Endothelial cell of umbilical vein (primary cell): ENCODE results near the gene CDK19. TPM values are rescaled to one million over a fixed set of nuclear protein-coding genes. Genes with fewer than 3 reads are reported as not detected.

Experiments
- BruUV-seq: library from RNA; stranded (reverse); fragments of 400-500 nt; replicated peaks from 2 replicates; lab custom pipeline; 2021; lab: Mats Ljungman, UMichigan
- CTCF ChIA-PET: fragments of 300-600, 350-600 bp; sonication (Branson Sonifier 250); formaldehyde crosslinking; loops from one replicate; lab custom pipeline; 2021; ENCODE audit warnings: antibody characterized with exemption, inconsistent platforms; lab: Charles Lee
- POLR2A ChIA-PET: fragments of 300-600, 350-600 bp; sonication (Branson Sonifier 250); formaldehyde crosslinking; loops from one replicate; lab custom pipeline; 2021; ENCODE audit warnings: antibody characterized with exemption, inconsistent platforms; lab: Charles Lee
- DNase-seq: peaks from one replicate; pipeline ENCODE4 v3.0.0-alpha.2; 2011; ENCODE audit warnings: low read depth, low spot score
- FAIRE-seq: peaks from 2 replicates; lab custom pipeline; 2011; peaks lifted over from hg19 to GRCh38; lab: Jason Lieb, UNC
- H2AFZ ChIP-seq: 2 replicates; pipeline ENCODE4 v1.6.0; 2012; ENCODE audit warnings: low read depth, low read length, control low read depth, inconsistent platforms
- H3K27ac ChIP-seq: 2 replicates; pipeline ENCODE4 v1.5.1; 2011; ENCODE audit warnings: low read depth, mild to moderate bottlenecking, control low read depth, low read length, moderate library complexity; ENCODE audit not compliant: insufficient read depth
- H3K27me3 ChIP-seq, 2 experiments: 2 replicates each; pipeline versions ENCODE4 v1.6.0 to v1.6.1; 2011; ENCODE audit warnings: low read length in 2 of 2, mixed read lengths in 1 of 2; ENCODE audit not compliant: control insufficient read depth in 2 of 2, insufficient read depth in 2 of 2
- H3K36me3 ChIP-seq, 2 experiments: 2 replicates in 1 of 2; 3 replicates in 1 of 2; pipeline ENCODE4 v1.5.1; 2011; ENCODE audit warnings: low read length in 2 of 2, mild to moderate bottlenecking in 1 of 2, moderate library complexity in 1 of 2; ENCODE audit not compliant: control insufficient read depth in 2 of 2, insufficient read depth in 2 of 2; ENCODE audit errors: extremely low read depth in 1 of 2
- H3K4me1 ChIP-seq: 3 replicates; pipeline ENCODE4 v1.5.1; 2011; ENCODE audit warnings: mild to moderate bottlenecking, low read length; ENCODE audit not compliant: control insufficient read depth, insufficient read depth; ENCODE audit errors: extremely low read depth
- H3K4me2 ChIP-seq: 2 replicates; pipeline ENCODE4 v1.6.1; 2011; ENCODE audit warnings: low read length, control low read depth, mixed read lengths; ENCODE audit not compliant: insufficient read depth
- H3K4me3 ChIP-seq, 3 experiments: fragments of 200-600 bp in 1 of 3; sonication (generic), shearing (Covaris generic) in 1 of 3; replicated peaks in 1 of 3; 2 replicates each; pipeline ENCODE4 v1.5.1; 2011 to 2016; ENCODE audit warnings: control low read depth in 3 of 3, low read length in 3 of 3, mild to moderate bottlenecking in 2 of 3, inconsistent platforms in 1 of 3, low read depth in 1 of 3, moderate library complexity in 1 of 3; ENCODE audit not compliant: insufficient read depth in 1 of 3
- H3K79me2 ChIP-seq: 2 replicates; pipeline ENCODE4 v1.6.0; 2012; ENCODE audit warnings: low read length, inconsistent platforms; ENCODE audit not compliant: control insufficient read depth, insufficient read depth
- H3K9ac ChIP-seq: replicated peaks from 2 replicates; pipeline ENCODE3; 2011; ENCODE audit warnings: low read length, control low read depth; ENCODE audit not compliant: insufficient read depth; ENCODE audit errors: extremely low read depth
- H3K9me1 ChIP-seq: replicated peaks from 3 replicates; pipeline ENCODE4 v1.6.0; 2011; ENCODE audit warnings: mild to moderate bottlenecking, low read length; ENCODE audit not compliant: control insufficient read depth, insufficient read depth; ENCODE audit errors: extremely low read depth
- H3K9me3 ChIP-seq: replicated peaks from 2 replicates; pipeline ENCODE4 v1.5.1; 2012; ENCODE audit warnings: low read length, inconsistent platforms; ENCODE audit not compliant: control insufficient read depth, insufficient read depth
- H4K20me1 ChIP-seq: replicated peaks from 2 replicates; pipeline ENCODE3; 2011; ENCODE audit warnings: mild to moderate bottlenecking, low read length; ENCODE audit not compliant: control insufficient read depth, insufficient read depth; ENCODE audit errors: extremely low read depth
- EZH2 ChIP-seq: IDR thresholded peaks from 2 replicates; pipeline ENCODE4 v1.6.1; 2012; ENCODE audit warnings: borderline replicate concordance, low read depth, mild to moderate bottlenecking, moderate library complexity, low read length, inconsistent platforms; ENCODE audit not compliant: severe bottlenecking
- FOS ChIP-seq: IDR thresholded peaks from 2 replicates; pipeline ENCODE4 v1.6.1; 2011; ENCODE audit warnings: mild to moderate bottlenecking, low read length, moderate library complexity, borderline replicate concordance; ENCODE audit not compliant: insufficient read depth
- GATA2 ChIP-seq: IDR thresholded peaks from 2 replicates; pipeline ENCODE4 v1.7.0; 2011; ENCODE audit warnings: low read depth, mild to moderate bottlenecking, moderate library complexity, mixed read lengths, low read length; ENCODE audit not compliant: insufficient read length, insufficient read depth
- JUN ChIP-seq: IDR thresholded peaks from 2 replicates; pipeline ENCODE4 v1.6.1; 2011; ENCODE audit warnings: borderline replicate concordance, low read depth; ENCODE audit not compliant: insufficient read length, insufficient read depth
- MYC ChIP-seq: IDR thresholded peaks from one replicate; pipeline ENCODE4 v1.6.1; 2011; ENCODE audit warnings: mild to moderate bottlenecking, low read depth, low read length
- POLR2A ChIP-seq: IDR thresholded peaks from 2 replicates; pipeline ENCODE4 v1.6.1; 2012; ENCODE audit warnings: low read depth, mild to moderate bottlenecking, control low read depth, low read length
- POLR2AphosphoS5 ChIP-seq: IDR thresholded peaks from 2 replicates; pipeline ENCODE4 v1.6.1; 2012; ENCODE audit warnings: low read depth, mild to moderate bottlenecking, control low read depth, low read length, moderate library complexity; ENCODE audit not compliant: insufficient read depth
- dilution Hi-C: fragments of 300-500 bp; cut with MboI; formaldehyde crosslinking; loops from one replicate; pipeline ENCODE4 v1.15.0; 2019; ENCODE audit warnings: low sequenced_read_pairs; ENCODE audit not compliant: extremely low pct_ligation_motif_present
- intact Hi-C: fragments of 100-400 bp; cut with micrococcal nuclease; formaldehyde crosslinking; loops from one replicate; pipeline ENCODE4 v1.10.0; 2022
- polyA plus RNA-seq, 4 experiments: library from polyadenylated mRNA; depleted of rRNA in 3 of 4; stranded (reverse) in 3 of 4; unstranded in 1 of 4; fragments of >200 nt; gene quantifications; 2 replicates each; pipeline versions ENCODE4 v1.2.1 to v1.2.3, GENCODE V29; 2011 to 2012; ENCODE audit warnings: missing spikeins in 1 of 4
- total RNA-seq: library from RNA; stranded (reverse); gene quantifications from 2 replicates; pipeline ENCODE4 v1.2.3, GENCODE V29; 2021
- TF ChIP-seq, protein P1 (sequence below), 2 donors: IDR thresholded peaks; 1 replicate in 1 of 2; 2 replicates in 1 of 2; pipeline ENCODE4 v1.5.1; 2011; ENCODE audit warnings: low read length in 2 of 2, mild to moderate bottlenecking in 2 of 2, moderate library complexity in 2 of 2, control low read depth in 1 of 2, inconsistent platforms in 1 of 2, low read depth in 1 of 2; ENCODE audit not compliant: insufficient read depth in 1 of 2; ENCODE audit errors: extremely low read depth in 1 of 2
- TF ChIP-seq, protein P2 (sequence below): IDR thresholded peaks from 2 replicates; pipeline ENCODE4 v1.6.1; 2011; ENCODE audit not compliant: insufficient read depth, insufficient read length

Gene CDK19
- total and polyA plus RNA-seq, 2 donors (not counting 3 experiments of a cell fraction or from before 2014, with no cell fraction given), result 4.6 to 12.1 TPM

- no peak for DNase-seq
- BruUV-seq, result no TSS peak
- ChIA-PET POLR2A (no interaction called here), CTCF (interaction anchor here (1.1 kb wide), 1 partner anchor 21 kb away, joined by 4 read pairs; no protein-coding TSS in a partner anchor)
- H3K27ac ChIP-seq, result no peak overlapping the region
- no peak overlapping the region for H3K4me2 ChIP-seq
- dilution Hi-C loops (no loop called here), intact Hi-C loops (no loop called here)
- H3K9me1 ChIP-seq, result no peaks in the 10 kb centered on the region
- TF ChIP-seq, protein P1, sequence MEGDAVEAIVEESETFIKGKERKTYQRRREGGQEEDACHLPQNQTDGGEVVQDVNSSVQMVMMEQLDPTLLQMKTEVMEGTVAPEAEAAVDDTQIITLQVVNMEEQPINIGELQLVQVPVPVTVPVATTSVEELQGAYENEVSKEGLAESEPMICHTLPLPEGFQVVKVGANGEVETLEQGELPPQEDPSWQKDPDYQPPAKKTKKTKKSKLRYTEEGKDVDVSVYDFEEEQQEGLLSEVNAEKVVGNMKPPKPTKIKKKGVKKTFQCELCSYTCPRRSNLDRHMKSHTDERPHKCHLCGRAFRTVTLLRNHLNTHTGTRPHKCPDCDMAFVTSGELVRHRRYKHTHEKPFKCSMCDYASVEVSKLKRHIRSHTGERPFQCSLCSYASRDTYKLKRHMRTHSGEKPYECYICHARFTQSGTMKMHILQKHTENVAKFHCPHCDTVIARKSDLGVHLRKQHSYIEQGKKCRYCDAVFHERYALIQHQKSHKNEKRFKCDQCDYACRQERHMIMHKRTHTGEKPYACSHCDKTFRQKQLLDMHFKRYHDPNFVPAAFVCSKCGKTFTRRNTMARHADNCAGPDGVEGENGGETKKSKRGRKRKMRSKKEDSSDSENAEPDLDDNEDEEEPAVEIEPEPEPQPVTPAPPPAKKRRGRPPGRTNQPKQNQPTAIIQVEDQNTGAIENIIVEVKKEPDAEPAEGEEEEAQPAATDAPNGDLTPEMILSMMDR (IDR thresholded peaks at IDR 0.05; ENCODE audit: extremely low read depth in 1 of 2, insufficient read depth in 1 of 2, low read depth in 1 of 2, low read length in 2 of 2), result no peak
- TF ChIP-seq MYC, result no peak
- no peak for TF ChIP-seq POLR2AphosphoS5
- no peak overlapping the region for H3K9ac ChIP-seq
- no peak overlapping the region for H3K4me3 ChIP-seq
- no peaks in the 10 kb centered on the region for H3K79me2 ChIP-seq
- no peaks in the 10 kb centered on the region for H3K4me1 ChIP-seq
- H2AFZ ChIP-seq, result no peak overlapping the region
- no peaks in the 10 kb centered on the region for H3K36me3 ChIP-seq
- FAIRE-seq, result no peak
- no peaks in the 10 kb centered on the region for H3K9me3 ChIP-seq
- H3K27me3 ChIP-seq, result no peaks in the 10 kb centered on the region
- no peaks in the 10 kb centered on the region for H4K20me1 ChIP-seq
Observed at GRCh38 chr6:110728501-110728900, 86.8 kb downstream of the CDK19 start.

GRCh38 chr6:110723017-110723416, 92.3 kb downstream of the CDK19 start:
- no peaks in the 10 kb centered on the region for H3K4me1 ChIP-seq
- no peak overlapping the region for H3K4me2 ChIP-seq
- no peak overlapping the region for H3K4me3 ChIP-seq
- no peaks in the 10 kb centered on the region for H3K79me2 ChIP-seq
- H2AFZ ChIP-seq, result no peak overlapping the region
- H3K9me3 ChIP-seq, result no peaks in the 10 kb centered on the region
- no peaks in the 10 kb centered on the region for H3K9me1 ChIP-seq
- H3K27ac ChIP-seq, result no peak overlapping the region
- FAIRE-seq (no peak), DNase-seq (no peak)
- TF ChIP-seq POLR2A, result no peak
- TF ChIP-seq, protein P1 (IDR thresholded peaks at IDR 0.05; ENCODE audit: extremely low read depth in 1 of 2, insufficient read depth in 1 of 2, low read depth in 1 of 2, low read length in 2 of 2), result no peak
- TF ChIP-seq FOS, result no peak
- no peak for TF ChIP-seq EZH2
- TF ChIP-seq JUN, result no peak
- TF ChIP-seq, protein P2, sequence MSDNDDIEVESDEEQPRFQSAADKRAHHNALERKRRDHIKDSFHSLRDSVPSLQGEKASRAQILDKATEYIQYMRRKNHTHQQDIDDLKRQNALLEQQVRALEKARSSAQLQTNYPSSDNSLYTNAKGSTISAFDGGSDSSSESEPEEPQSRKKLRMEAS, result no peak
- no peak for TF ChIP-seq GATA2
- no peak for TF ChIP-seq POLR2AphosphoS5
- TF ChIP-seq MYC, result no peak
- no peaks in the 10 kb centered on the region for H3K36me3 ChIP-seq
- POLR2A ChIA-PET, result interaction anchor here (0.7 kb wide), 1 partner anchor 151 kb away, joined by 3 read pairs; the partner anchor contains the start of gene AMD1
- CTCF ChIA-PET, result interaction anchor here (1.4 to 1.7 kb wide), 2 partner anchors 9 to 41 kb away, joined by 3 to 4 read pairs; no protein-coding TSS in a partner anchor
- no peak overlapping the region for H3K9ac ChIP-seq
- H4K20me1 ChIP-seq, result no peaks in the 10 kb centered on the region
- dilution Hi-C loops (no loop called here), intact Hi-C loops (no loop called here)
- no TSS peak for BruUV-seq
- H3K27me3 ChIP-seq, result no peaks in the 10 kb centered on the region
